ENCODE results near the gene NR1I3. TPM values are rescaled to one million over a fixed set of nuclear protein-coding genes. Genes with fewer than 3 reads are reported as not detected.

The NR1I3 gene
- total RNA-seq, 6 donors from 2014 or later, result not detected

GRCh38 chr1:161197560-161198193 is 40.3 kb downstream of the NR1I3 start:
- 76 to 79% methylated on average over 9 of the region's 11 CpGs for WGBS, 2 donors
- peak overlapping the region in 3 of 4 donors; percentile 20 to 39 (median 22) for H3K4me3 ChIP-seq
- H3K9me3 ChIP-seq, result no peaks in the 10 kb centered on the region
- no peaks in the 10 kb centered on the region for H3K27me3 ChIP-seq
- H3K27ac ChIP-seq, result peak overlapping the region; percentile 31 to 97 (median 96)
- peaks cover 31 to 57% (median 40%) of the 10 kb centered on the region in 4 donors for H3K4me1 ChIP-seq
- TF ChIP-seq EP300 (IDR thresholded peaks at IDR 0.05) (no peak), POLR2A (IDR thresholded peaks at IDR 0.05) (no peak), POLR2AphosphoS5 (IDR thresholded peaks at IDR 0.05) (no peak)
- TF ChIP-seq, protein P1, sequence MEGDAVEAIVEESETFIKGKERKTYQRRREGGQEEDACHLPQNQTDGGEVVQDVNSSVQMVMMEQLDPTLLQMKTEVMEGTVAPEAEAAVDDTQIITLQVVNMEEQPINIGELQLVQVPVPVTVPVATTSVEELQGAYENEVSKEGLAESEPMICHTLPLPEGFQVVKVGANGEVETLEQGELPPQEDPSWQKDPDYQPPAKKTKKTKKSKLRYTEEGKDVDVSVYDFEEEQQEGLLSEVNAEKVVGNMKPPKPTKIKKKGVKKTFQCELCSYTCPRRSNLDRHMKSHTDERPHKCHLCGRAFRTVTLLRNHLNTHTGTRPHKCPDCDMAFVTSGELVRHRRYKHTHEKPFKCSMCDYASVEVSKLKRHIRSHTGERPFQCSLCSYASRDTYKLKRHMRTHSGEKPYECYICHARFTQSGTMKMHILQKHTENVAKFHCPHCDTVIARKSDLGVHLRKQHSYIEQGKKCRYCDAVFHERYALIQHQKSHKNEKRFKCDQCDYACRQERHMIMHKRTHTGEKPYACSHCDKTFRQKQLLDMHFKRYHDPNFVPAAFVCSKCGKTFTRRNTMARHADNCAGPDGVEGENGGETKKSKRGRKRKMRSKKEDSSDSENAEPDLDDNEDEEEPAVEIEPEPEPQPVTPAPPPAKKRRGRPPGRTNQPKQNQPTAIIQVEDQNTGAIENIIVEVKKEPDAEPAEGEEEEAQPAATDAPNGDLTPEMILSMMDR (IDR thresholded peaks at IDR 0.05), result no peak
- ATAC-seq (ENCODE audit: low FRiP score in 2 of 2), result no peak
- DNase-seq, result no peak
- H3K36me3 ChIP-seq, result no peaks in the 10 kb centered on the region

GRCh38 chr1:161196521-161197451 is 41.2 kb downstream of the NR1I3 start:
- Histone ChIP-seq H3K9me3 (no peaks in the 10 kb centered on the region), H3K36me3 (peaks cover 0 to 2% (median 0%) of the 10 kb centered on the region in 4 donors), H3K4me3 (peak overlapping the region in 2 of 4 donors; percentile 20 to 39), H3K27me3 (no peaks in the 10 kb centered on the region), H3K4me1 (peaks cover 30 to 56% (median 41%) of the 10 kb centered on the region in 4 donors), H3K27ac (peak overlapping the region in 3 of 4 donors; percentile 12 to 97 (median 96))
- ATAC-seq (ENCODE audit: low FRiP score in 2 of 2), result peak in 1 of 2 donors; percentile 54
- TF ChIP-seq POLR2AphosphoS5 (IDR thresholded peaks at IDR 0.05), result no peak
- no peak for TF ChIP-seq POLR2A (IDR thresholded peaks at IDR 0.05)
- TF ChIP-seq EP300 (IDR thresholded peaks at IDR 0.05), result no peak
- TF ChIP-seq, protein P1 (IDR thresholded peaks at IDR 0.05), result no peak
- 67 to 87% methylated on average over 19 to 24 of the region's 27 CpGs for WGBS, 2 donors
- peak in 1 of 2 donors; percentile 62 for DNase-seq

DNA sequence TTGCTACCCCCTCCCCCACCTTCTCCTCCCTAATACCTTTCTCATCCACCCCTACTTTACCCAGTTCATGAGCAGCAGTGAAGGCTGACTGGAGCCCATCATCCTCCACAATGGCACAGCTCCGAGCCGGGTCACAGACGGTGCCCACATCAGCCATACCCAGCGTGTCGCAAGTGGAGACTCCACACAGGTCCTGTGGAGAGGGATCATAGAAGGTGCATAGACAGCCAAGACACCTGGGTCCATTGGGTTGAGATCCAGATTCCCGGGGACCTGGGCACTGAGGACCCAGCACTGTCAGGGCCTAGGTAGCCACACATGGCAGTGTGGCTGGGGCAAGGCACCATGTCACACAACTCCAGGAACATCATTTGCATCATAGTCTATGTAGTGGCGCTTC is 41.9 kb downstream of the NR1I3 start:
- H3K4me1 ChIP-seq, result peaks cover 23 to 49% (median 34%) of the 10 kb centered on the region in 4 donors

DNA sequence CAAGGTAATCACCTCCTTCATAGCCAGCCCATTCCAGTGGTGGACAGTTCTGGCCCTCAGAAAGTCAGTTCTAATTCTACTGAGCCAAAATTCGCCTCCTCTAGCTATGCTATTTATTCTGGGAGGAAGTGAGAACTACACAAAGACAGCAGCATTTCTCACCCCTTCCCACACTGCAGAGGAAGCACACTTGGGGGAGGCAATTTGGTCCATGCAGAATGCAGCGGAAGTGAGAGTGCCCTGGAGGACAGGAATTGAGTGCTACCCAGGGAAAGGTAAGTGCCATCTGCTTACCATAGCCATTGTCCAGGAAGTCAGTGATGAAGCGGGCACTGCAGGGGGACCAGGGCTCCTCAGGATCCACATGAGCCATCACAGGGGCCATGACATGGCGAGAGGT is 42.8 kb downstream of the NR1I3 start:
- ATAC-seq (ENCODE audit: low FRiP score in 2 of 2), result no peak
- whole genome bisulfite sequencing, 2 donors, result 69 to 76% methylated on average over 4 of the region's 4 CpGs
- H3K9me3 ChIP-seq, result no peaks in the 10 kb centered on the region
- H3K27ac ChIP-seq, result no peak overlapping the region
- no peak for DNase-seq
- peaks cover 14 to 40% (median 25%) of the 10 kb centered on the region in 4 donors for H3K4me1 ChIP-seq
- H3K4me3 ChIP-seq, result no peak overlapping the region
- peaks cover 0 to 10% (median 0%) of the 10 kb centered on the region in 4 donors for H3K36me3 ChIP-seq
- no peaks in the 10 kb centered on the region for H3K27me3 ChIP-seq
- TF ChIP-seq EP300 (IDR thresholded peaks at IDR 0.05), result no peak
- no peak for TF ChIP-seq POLR2AphosphoS5 (IDR thresholded peaks at IDR 0.05)
- TF ChIP-seq, protein P1 (IDR thresholded peaks at IDR 0.05), result no peak
- no peak for TF ChIP-seq POLR2A (IDR thresholded peaks at IDR 0.05)

More for the DNA sequence above, 41.9 kb downstream of the NR1I3 start:
- peak overlapping the region in 1 of 4 donors; percentile 97 for H3K27ac ChIP-seq
- no peaks in the 10 kb centered on the region for H3K9me3 ChIP-seq
- peaks cover 0 to 9% (median 0%) of the 10 kb centered on the region in 4 donors for H3K36me3 ChIP-seq
- H3K4me3 ChIP-seq, result peak overlapping the region in 1 of 4 donors; percentile 39
- DNase-seq (no peak), ATAC-seq (ENCODE audit: low FRiP score in 2 of 2) (no peak)
- TF ChIP-seq EP300 (IDR thresholded peaks at IDR 0.05) (no peak), POLR2AphosphoS5 (IDR thresholded peaks at IDR 0.05) (no peak), POLR2A (IDR thresholded peaks at IDR 0.05) (no peak)
- TF ChIP-seq, protein P1 (IDR thresholded peaks at IDR 0.05), result no peak
- 98 to 100% methylated on average over 2 to 7 of the region's 7 CpGs for WGBS, 2 donors
- H3K27me3 ChIP-seq, result no peaks in the 10 kb centered on the region

Data from upper lobe of left lung (tissue), 6 donors.